Mesenchymal stem cell (in vitro differentiated cells and primary cell): ENCODE results near the gene SLC35F3.

Experiments used
- DNase-seq: peaks from one replicate; pipeline ENCODE4 v3.0.0-alpha.2; 2013
- H2AFZ ChIP-seq: one replicate; pipeline ENCODE4 v1.6.1; 2013; ENCODE audit warnings: low read depth, mild to moderate bottlenecking, control low read depth, inconsistent platforms, low read length, moderate library complexity
- H2AK5ac ChIP-seq: 2 replicates; pipeline ENCODE4 v1.6.1; 2013; ENCODE audit warnings: low read length, moderate library complexity, mild to moderate bottlenecking, inconsistent platforms; ENCODE audit not compliant: severe bottlenecking
- H2BK120ac ChIP-seq: one replicate; pipeline ENCODE4 v1.6.1; 2013; ENCODE audit warnings: low read depth, mild to moderate bottlenecking, inconsistent platforms, low read length, moderate library complexity
- H2BK12ac ChIP-seq, 2 experiments: one replicate each; pipeline ENCODE4 v1.6.1; 2013; ENCODE audit warnings: inconsistent platforms in 2 of 2, low read length in 2 of 2, mild to moderate bottlenecking in 2 of 2, moderate library complexity in 2 of 2, control low read depth in 1 of 2
- H2BK15ac ChIP-seq: one replicate; pipeline ENCODE4 v1.6.1; 2013; ENCODE audit warnings: mild to moderate bottlenecking, low read depth, inconsistent platforms; ENCODE audit not compliant: poor library complexity, severe bottlenecking
- H2BK5ac ChIP-seq: 2 replicates; pipeline ENCODE4 v1.6.1; 2013; ENCODE audit warnings: low read depth, mild to moderate bottlenecking, low read length, control low read depth, inconsistent platforms; ENCODE audit not compliant: poor library complexity, severe bottlenecking
- H3K14ac ChIP-seq, 2 experiments: one replicate each; pipeline ENCODE4 v1.6.1; 2013; ENCODE audit warnings: inconsistent platforms in 2 of 2, low read length in 2 of 2, control low read depth in 1 of 2, mild to moderate bottlenecking in 1 of 2, moderate library complexity in 1 of 2
- H3K18ac ChIP-seq, 2 experiments: one replicate each; pipeline ENCODE4 v1.6.1; 2013; ENCODE audit warnings: inconsistent platforms in 2 of 2, low read length in 2 of 2, control low read depth in 1 of 2, low read depth in 1 of 2, mild to moderate bottlenecking in 1 of 2
- H3K23ac ChIP-seq, 2 experiments: one replicate each; pipeline ENCODE4 v1.6.1; 2013; ENCODE audit warnings: inconsistent platforms in 2 of 2, low read length in 2 of 2, mild to moderate bottlenecking in 2 of 2, moderate library complexity in 2 of 2, control low read depth in 1 of 2
- H3K27ac ChIP-seq: 2 replicates; pipeline ENCODE4 v1.5.1; 2013; ENCODE audit warnings: mild to moderate bottlenecking, moderate library complexity, low read length, control low read depth, inconsistent platforms; ENCODE audit not compliant: poor library complexity, severe bottlenecking
- H3K27me3 ChIP-seq, 2 experiments: 2 replicates each; pipeline versions ENCODE4 v1.6.1 to v1.7.0; 2013; ENCODE audit warnings: low read length in 2 of 2, mild to moderate bottlenecking in 2 of 2, moderate library complexity in 2 of 2, control low read depth in 1 of 2, inconsistent platforms in 1 of 2; ENCODE audit not compliant: control insufficient read depth in 1 of 2, insufficient read depth in 1 of 2
- H3K36me3 ChIP-seq, 2 experiments: 2 replicates each; pipeline versions ENCODE4 v1.6.1 to v1.7.0; 2013; ENCODE audit warnings: low read length in 2 of 2, control low read depth in 1 of 2, inconsistent platforms in 1 of 2, low read depth in 1 of 2, mild to moderate bottlenecking in 1 of 2; ENCODE audit not compliant: insufficient read depth in 2 of 2, control insufficient read depth in 1 of 2
- H3K4ac ChIP-seq, 2 experiments: one replicate each; pipeline ENCODE4 v1.6.1; 2013; ENCODE audit warnings: inconsistent platforms in 2 of 2, low read length in 2 of 2, mild to moderate bottlenecking in 2 of 2, moderate library complexity in 2 of 2, control low read depth in 1 of 2, low read depth in 1 of 2
- H3K4me1 ChIP-seq: 2 replicates; pipeline ENCODE4 v1.6.1; 2013; ENCODE audit warnings: low read depth, low read length, control low read depth; ENCODE audit not compliant: control insufficient read depth, insufficient read depth
- H3K4me2 ChIP-seq: 2 replicates; pipeline ENCODE4 v1.6.1; 2013; ENCODE audit warnings: low read length, mild to moderate bottlenecking, inconsistent platforms; ENCODE audit not compliant: poor library complexity, severe bottlenecking
- H3K4me3 ChIP-seq, 2 experiments: 2 replicates each; pipeline versions ENCODE4 v1.5.1 to v1.7.0; 2013; ENCODE audit warnings: low read length in 2 of 2, mild to moderate bottlenecking in 2 of 2, control low read depth in 1 of 2, low read depth in 1 of 2; ENCODE audit not compliant: insufficient read depth in 1 of 2
- H3K79me1 ChIP-seq: replicated peaks from 2 replicates; pipeline ENCODE4 v1.6.1; 2013; ENCODE audit warnings: mild to moderate bottlenecking, control low read depth, low read length, inconsistent platforms; ENCODE audit not compliant: poor library complexity, severe bottlenecking
- H3K9ac ChIP-seq: 2 replicates; pipeline ENCODE4 v1.7.0; 2013; ENCODE audit warnings: mild to moderate bottlenecking, low read length, moderate library complexity
- H3K9me3 ChIP-seq: 2 replicates; pipeline ENCODE4 v1.7.0; 2013; ENCODE audit warnings: mild to moderate bottlenecking, low read length; ENCODE audit not compliant: control insufficient read depth
- H4K8ac ChIP-seq: one replicate; pipeline ENCODE4 v1.6.1; 2013; ENCODE audit warnings: inconsistent platforms, mild to moderate bottlenecking, low read length, moderate library complexity
- H4K91ac ChIP-seq: one replicate; pipeline ENCODE4 v1.6.1; 2013; ENCODE audit warnings: mild to moderate bottlenecking, low read length, inconsistent platforms
- WGBS: methylation state at CpG from one replicate; pipeline ENCODE4 v1.1.7; 2013; ENCODE audit warnings: mixed read lengths; 5-methylcytosine and 5-hydroxymethylcytosine counted together

The SLC35F3 gene

DNA sequence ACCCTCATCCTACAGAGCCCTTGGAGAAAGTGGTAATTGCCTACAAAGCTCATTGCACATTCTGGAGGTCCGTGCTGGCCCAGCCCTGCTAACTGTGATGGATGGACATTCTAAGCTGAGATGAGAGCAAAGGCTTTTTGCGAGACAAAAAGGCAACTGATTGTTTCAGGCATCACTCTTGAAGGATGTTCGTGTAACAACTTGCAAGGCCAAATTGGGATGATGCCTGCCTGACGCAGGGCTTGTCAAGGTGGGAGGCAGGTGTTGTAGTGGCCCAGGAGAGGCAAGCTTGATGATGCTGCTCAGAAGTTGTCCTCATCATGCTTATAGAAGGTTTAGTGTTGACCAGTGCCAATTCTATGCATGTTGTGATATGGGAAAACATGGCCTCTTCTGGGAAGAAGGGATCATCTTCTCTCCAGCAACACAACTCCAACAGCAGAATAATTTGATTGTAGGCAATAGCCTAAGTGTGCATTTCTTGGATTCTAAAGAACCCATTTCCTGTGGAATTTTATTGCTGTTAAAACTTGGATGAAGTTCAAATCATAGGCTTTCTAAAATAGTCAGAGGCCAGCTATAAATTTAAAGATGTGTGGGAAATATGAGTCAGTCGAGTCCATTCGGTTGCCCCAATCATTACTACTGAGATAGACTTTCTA lies 366.2 kb downstream of the SLC35F3 start:
- no peaks in the 10 kb centered on the region for H3K27me3 ChIP-seq
- H3K9me3 ChIP-seq, result no peaks in the 10 kb centered on the region
- H4K8ac ChIP-seq, result no peak overlapping the region
- H2AK5ac ChIP-seq, result no peak overlapping the region
- H3K4me2 ChIP-seq, result no peak overlapping the region
- WGBS, result 81% methylated on average over 6 of the region's 6 CpGs
- no peak overlapping the region for H3K9ac ChIP-seq
- H3K4me1 ChIP-seq, result no peaks in the 10 kb centered on the region
- no peak overlapping the region for H3K27ac ChIP-seq
- H2BK120ac ChIP-seq, result no peak overlapping the region
- no peak overlapping the region for H2BK12ac ChIP-seq
- H2BK5ac ChIP-seq, result no peak overlapping the region
- no peak overlapping the region for H3K14ac ChIP-seq
- H2BK15ac ChIP-seq, result no peak overlapping the region
- no peak overlapping the region for H3K4ac ChIP-seq
- no peak for DNase-seq
- no peak overlapping the region for H4K91ac ChIP-seq
- no peaks in the 10 kb centered on the region for H3K79me1 ChIP-seq
- no peak overlapping the region for H3K23ac ChIP-seq
- H3K18ac ChIP-seq, result no peak overlapping the region
- H3K4me3 ChIP-seq, result no peak overlapping the region
- no peak overlapping the region for H2AFZ ChIP-seq
- no peaks in the 10 kb centered on the region for H3K36me3 ChIP-seq

DNA sequence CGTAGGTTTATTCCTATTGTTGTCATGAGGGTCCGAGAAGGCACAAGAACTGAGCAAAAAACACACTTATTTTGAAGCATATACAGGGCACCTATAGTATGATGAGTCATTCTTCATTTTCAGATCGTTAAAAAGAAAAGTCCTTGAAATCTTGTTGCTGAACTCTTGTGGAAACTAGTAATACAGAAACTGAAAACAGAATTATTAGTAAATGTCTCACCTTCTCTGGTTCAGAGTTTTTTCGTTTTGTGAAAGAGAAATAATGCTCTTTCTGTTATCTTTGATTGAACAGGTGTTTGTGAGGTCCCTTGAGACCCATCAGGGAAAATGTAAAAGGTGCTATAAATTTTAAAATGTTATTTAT lies 366.7 kb downstream of the SLC35F3 start:
- Histone ChIP-seq H3K4me1 (no peaks in the 10 kb centered on the region), H3K9ac (no peak overlapping the region), H3K9me3 (no peaks in the 10 kb centered on the region), H2BK5ac (no peak overlapping the region), H2AFZ (no peak overlapping the region), H4K8ac (no peak overlapping the region), H3K36me3 (no peaks in the 10 kb centered on the region), H2BK12ac (no peak overlapping the region), H3K14ac (no peak overlapping the region), H3K23ac (no peak overlapping the region), H3K27ac (no peak overlapping the region), H2BK120ac (no peak overlapping the region), H2BK15ac (no peak overlapping the region), H3K4ac (no peak overlapping the region), H2AK5ac (no peak overlapping the region), H3K18ac (no peak overlapping the region), H3K4me3 (no peak overlapping the region), H3K27me3 (no peaks in the 10 kb centered on the region), H3K4me2 (no peak overlapping the region), H3K79me1 (no peaks in the 10 kb centered on the region), H4K91ac (no peak overlapping the region)
- no peak for DNase-seq
- 69% methylated on average over 3 of the region's 4 CpGs for WGBS

DNA sequence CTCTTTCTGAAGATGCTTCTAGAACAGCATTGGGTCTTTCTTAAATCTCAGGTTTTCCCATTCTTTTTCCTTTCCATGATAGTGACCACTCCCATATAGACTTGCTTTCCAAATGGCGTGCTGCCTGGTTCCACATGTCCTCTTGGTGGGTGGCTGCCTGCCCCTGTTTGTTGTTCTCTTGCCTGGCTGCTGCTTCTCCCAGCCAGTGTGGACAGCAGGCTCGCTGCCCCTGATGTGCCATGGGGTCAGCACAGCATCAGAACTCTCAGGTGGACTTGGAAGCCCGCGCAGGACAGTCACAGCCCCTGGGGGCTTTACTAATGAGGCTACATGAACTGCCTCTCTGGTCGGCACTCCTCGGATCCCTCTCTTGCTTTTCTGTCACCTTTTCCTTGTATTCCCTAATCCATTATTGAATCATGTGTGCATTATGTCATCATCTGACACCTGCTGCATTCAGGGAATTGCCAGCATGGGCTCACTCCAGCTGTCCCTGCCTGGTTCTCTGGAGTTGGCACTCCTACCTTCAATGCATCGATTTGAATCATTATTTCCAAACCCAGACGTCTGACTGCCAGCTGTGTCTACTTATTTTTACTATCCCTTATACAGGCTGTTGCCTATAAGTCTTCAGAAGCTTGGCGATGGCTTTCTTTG lies 368.3 kb downstream of the SLC35F3 start:
- no peak overlapping the region for H3K14ac ChIP-seq
- no peak for DNase-seq
- H3K36me3 ChIP-seq, result no peaks in the 10 kb centered on the region
- no peak overlapping the region for H2BK5ac ChIP-seq
- H2BK12ac ChIP-seq, result no peak overlapping the region
- H4K8ac ChIP-seq, result no peak overlapping the region
- H3K9ac ChIP-seq, result no peak overlapping the region
- H3K23ac ChIP-seq, result no peak overlapping the region
- H3K27ac ChIP-seq, result no peak overlapping the region
- no peaks in the 10 kb centered on the region for H3K27me3 ChIP-seq
- H3K4me3 ChIP-seq, result peak overlapping the region in 1 of 2 experiments; percentile 10
- H2BK120ac ChIP-seq, result no peak overlapping the region
- no peaks in the 10 kb centered on the region for H3K4me1 ChIP-seq
- H3K9me3 ChIP-seq, result no peaks in the 10 kb centered on the region
- no peak overlapping the region for H3K18ac ChIP-seq
- no peak overlapping the region for H4K91ac ChIP-seq
- H2BK15ac ChIP-seq, result no peak overlapping the region
- H2AK5ac ChIP-seq, result no peak overlapping the region
- H3K4me2 ChIP-seq, result no peak overlapping the region
- 71% methylated on average over 9 of the region's 9 CpGs for WGBS
- no peak overlapping the region for H3K4ac ChIP-seq
- no peaks in the 10 kb centered on the region for H3K79me1 ChIP-seq
- no peak overlapping the region for H2AFZ ChIP-seq

- no peak overlapping the region for H4K91ac ChIP-seq
- H3K79me1 ChIP-seq, result no peaks in the 10 kb centered on the region
- no peak overlapping the region for H2BK15ac ChIP-seq
- H3K4me2 ChIP-seq, result no peak overlapping the region
- no peak overlapping the region for H3K18ac ChIP-seq
- no peak overlapping the region for H4K8ac ChIP-seq
- DNase-seq, result no peak
- no peak overlapping the region for H2AFZ ChIP-seq
- H3K9me3 ChIP-seq, result no peaks in the 10 kb centered on the region
- H3K14ac ChIP-seq, result no peak overlapping the region
- H3K23ac ChIP-seq, result no peak overlapping the region
- H3K4ac ChIP-seq, result no peak overlapping the region
- H3K4me3 ChIP-seq, result no peak overlapping the region
- WGBS, result 74% methylated on average over 5 of the region's 6 CpGs
- H2BK12ac ChIP-seq, result no peak overlapping the region
- no peaks in the 10 kb centered on the region for H3K36me3 ChIP-seq
- H2BK5ac ChIP-seq, result no peak overlapping the region
- H3K27me3 ChIP-seq, result no peaks in the 10 kb centered on the region
- no peak overlapping the region for H2BK120ac ChIP-seq
- H3K4me1 ChIP-seq, result no peaks in the 10 kb centered on the region
- no peak overlapping the region for H3K27ac ChIP-seq
- H2AK5ac ChIP-seq, result no peak overlapping the region
- H3K9ac ChIP-seq, result no peak overlapping the region
Observed at GRCh38 chr1:234273981-234274380, 369.5 kb downstream of the SLC35F3 start.
